NCI-H2196 treated with DMSO at 0.1 percent for 48 hours (cell line): ENCODE data around the gene PTPRN2.
"Not testable (repeated sequence)": the region's sequence is repeated elsewhere in the genome, so short reads cannot be mapped to it uniquely, and the experiment has no call there.

Experiments
- DNase-seq: peaks from one replicate; lab custom pipeline; 2025; ENCODE audit not compliant: unreplicated experiment; lab: John Stamatoyannopoulos, UW

The PTPRN2 gene

DNA sequence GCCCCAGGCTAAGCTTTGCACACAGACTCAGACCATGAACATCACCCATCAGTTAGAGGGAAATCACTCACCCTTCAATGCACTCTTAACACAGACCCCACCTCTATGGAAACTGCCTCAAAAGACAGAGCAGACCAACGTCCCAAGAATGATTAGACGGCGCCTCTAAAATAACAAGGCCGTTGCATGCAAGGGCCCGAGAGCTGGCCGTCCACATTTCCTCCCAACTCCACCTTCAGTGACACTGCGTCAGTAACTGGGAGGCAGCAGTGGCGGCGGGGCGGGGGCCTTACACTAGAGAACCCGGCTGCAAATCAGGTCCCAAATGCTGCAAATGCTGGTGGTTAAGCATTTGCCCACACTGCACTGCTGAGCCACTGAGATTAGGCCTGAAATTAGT lies 115.0 kb downstream of the PTPRN2 start:
- no peak for DNase-seq

DNA sequence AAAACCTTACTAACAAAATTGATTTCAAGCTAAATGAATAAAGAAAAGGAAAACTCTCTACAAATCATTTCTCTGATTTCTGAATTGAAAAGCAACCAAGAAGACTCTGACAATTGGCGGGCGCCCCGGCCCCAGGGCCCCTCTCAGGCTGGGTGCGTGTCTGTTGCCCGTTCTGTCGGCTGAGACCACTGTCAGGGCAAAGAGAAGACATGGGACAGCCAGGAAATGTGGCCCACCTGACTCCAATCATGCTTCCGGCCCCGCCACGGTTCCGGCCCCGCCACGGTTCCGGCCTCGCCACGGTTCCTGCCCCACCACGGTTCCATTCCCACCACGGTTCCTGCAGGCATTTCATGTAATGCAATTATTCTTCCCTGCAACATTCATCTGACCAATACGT lies 115.9 kb downstream of the PTPRN2 start:
- DNase-seq = no peak

DNA sequence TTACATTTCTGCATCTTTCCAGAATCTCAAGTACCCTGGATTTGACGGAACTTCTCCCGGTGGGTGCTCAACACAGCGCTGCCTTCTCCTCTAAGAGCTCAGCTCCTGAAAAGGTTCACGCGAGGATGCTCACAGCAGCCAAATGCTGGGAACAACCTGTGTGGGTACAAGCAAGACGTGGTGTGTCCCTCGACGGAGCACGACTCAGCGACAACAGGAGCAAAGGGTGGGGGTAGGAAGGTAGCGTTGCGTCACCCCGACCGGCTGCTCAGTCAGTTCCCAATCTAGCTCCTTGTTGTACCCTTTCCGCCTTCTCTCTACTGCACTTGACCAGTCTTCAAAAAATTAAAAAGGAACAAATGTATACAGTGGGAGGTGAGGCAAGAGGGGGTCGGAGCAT lies 117.3 kb downstream of the PTPRN2 start:
- no peak for DNase-seq

DNA sequence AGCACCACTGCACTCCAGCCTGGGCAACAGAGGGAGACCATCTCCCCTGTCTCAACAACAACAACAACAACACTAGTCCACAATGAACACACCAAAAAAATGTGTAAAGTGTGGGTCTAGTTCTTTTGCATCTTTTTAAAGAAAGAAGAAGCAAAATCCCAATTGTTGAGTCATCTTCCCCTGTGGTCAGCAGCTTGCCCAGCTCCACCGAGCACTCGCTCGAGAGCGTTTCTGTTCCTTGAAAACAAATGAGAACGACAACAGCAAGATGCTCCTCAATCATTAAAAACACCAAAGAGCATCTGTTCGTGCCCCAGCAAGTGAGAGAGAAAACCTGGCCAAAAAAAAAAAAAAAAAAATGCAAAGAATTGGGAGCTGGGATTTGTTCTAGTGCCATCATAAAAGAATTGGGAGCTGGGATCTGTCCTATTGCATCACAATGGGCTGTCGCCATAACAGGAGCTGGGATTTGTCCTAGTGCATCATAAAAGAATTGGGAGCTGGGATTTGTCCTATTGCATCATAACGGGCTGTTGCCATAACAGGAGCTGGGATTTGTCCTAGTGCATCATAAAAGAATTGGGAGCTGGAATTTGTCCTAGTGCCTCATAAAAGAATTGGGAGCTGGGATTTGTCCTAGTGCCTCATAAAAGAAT lies 118.1 kb downstream of the PTPRN2 start:
- no peak for DNase-seq

DNA sequence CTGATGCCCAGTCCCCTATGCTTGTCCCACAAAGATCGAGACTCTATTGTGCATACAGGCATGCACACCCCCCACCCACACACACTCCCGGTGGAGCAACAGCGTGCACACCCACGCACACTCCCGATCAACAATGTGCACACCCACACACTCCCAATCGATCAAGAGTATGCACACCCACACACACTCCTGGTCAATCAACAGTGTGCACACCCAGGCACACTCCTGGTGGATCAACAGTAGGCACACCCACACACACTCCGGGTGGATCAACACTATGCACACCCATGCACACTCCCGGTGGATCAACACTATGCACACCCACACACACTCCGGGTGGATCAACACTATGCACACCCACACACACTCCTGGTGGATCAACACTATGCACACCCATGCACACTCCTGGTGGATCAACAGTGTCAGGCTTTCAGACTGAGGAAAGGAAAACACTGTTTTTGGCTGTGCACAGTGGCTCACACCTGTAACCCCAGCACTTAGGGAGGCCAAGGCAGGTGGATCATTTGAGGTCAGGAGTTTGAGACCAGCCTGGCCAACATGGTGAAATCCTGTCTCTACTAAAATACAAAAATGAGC lies 118.8 kb downstream of the PTPRN2 start:
- no peak for DNase-seq

DNA sequence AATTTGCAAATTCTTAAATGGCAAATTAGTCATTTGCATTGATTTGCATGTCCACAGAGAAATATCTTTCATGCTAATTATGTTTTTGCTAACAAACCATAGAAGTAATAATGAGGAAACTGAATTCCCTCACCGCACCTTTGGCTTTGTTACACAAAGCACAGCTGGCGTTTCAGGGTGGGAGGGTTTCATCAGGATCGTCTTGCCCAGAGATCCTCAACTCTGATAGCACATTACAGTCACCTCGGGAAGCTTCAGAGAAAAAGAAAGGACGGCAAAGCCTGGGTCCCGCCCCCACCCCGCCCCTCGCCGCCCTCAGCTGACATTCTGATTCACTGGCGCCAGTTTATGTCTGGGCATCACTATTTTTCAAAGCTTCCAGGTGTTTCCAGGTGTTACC lies 119.4 kb downstream of the PTPRN2 start:
- DNase-seq = no peak

DNA sequence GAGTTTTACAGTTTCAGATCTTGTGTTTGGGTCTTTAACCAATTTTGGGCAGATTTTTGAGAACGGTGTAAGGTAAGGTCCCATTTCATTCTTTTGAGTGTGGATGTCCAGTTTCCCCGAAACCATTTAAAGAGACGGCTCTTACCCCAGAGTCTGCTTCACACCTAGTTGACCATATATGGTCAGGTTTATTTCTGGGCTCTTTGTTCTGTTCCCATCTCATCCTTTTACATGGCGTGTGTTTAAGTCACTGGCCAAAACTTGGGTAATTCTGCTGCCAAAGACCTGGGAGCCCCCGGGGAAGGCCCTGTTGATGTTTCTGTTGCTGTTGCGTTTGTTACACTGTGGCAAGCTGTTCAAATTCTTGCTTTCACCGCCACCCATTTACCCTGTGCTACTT lies 120.1 kb downstream of the PTPRN2 start:
- no peak for DNase-seq

DNA sequence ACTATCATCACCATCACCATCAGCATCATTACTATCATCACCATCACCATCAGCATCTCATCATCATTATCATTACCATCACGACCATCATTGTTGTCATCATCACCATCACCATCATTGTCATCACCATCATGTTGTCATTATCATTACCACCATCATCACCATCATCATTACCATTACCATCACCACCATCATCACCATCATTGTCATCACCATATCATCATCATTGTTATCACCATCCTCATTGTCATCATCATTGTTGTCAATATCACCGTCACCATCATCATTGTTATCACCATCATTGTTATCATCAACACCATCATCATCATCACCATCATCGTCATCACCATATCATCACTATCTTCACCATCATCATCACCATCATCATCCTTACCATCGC lies 124.3 kb downstream of the PTPRN2 start:
- DNase-seq = no peak

DNA sequence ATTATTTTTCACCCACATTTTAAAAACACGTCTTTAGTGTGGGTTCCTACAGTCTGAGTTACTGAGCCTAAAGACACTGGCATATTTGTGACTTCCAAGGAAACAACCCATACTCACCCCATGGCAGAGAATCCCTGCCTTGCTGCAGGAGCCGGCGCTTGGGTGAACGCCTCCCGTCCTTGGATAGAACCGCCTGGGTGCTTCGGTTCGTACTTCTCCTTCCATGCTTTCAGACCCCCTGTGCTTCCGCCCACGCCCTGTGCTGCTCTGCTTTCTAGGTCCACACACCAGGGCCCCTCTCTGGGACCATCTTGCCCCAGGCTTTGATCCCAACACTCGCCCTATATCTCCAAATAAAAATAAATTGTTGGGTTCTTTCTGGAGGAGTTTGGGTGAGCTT lies 125.8 kb downstream of the PTPRN2 start:
- DNase-seq = no peak

DNA sequence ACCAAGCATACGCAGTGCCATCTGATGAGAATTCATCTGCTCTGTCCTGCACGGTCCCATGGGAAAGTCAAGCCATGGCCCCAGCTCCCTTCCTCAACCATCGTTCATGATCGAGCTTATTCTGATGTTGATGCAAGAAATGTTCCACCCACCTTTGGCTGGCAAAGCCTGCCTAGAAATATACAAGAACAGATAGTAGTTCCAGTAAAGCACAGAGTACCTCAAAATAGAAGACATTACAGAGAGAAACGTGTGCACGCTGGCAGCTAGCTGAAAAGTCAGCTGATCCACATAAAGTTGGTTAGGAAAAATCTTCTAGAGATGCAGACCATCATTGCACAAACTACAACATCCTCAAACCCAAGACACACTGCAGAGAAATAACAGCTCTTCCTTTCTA lies 127.0 kb downstream of the PTPRN2 start:
- DNase-seq = no peak

DNA sequence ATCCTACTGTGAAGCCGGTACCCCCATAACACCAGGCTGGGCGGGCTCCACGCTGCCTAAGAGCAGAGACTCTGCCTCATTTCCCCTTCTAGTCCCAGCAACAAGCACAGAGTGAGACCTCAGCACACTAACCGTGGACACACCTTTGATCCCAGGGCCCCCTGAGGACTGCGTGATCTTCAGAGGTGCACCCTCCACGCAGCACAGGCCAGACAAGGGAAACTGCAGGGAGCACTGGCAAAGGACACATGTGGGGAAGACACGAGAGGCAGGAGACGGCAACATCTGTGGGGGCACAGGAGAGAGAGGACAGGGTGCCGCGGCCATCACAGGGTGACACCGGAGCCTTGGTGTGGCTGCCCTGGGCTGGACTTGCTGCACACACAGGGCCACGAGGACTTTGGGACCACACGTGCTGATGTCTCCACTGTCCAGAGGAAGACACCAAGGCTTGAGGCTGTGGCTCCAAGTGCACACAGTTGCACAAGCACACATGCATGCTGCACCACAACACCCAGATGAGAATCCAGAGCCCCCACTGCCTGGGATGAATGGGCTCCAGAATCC lies 128.8 kb downstream of the PTPRN2 start:
- no peak for DNase-seq

DNA sequence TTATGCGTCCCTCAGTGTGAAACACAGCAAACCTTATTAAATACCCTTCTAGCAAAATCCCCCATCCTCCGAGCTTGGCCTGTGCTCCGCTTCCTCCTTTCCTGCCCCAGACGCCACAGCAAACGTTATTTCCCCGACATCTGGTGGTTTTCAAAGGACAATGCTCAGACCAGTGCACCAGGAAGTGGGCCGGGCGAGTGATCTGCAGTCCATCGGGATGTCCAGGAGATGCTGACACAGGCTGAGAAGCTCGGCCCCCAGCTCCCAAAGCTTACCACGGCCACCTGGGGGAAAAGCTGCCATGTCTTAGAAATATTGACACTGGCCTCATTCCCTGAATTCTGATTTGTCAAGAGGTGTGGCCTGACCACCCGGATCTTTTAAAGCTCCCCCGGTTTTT lies 129.5 kb downstream of the PTPRN2 start:
- DNase-seq = no peak

DNA sequence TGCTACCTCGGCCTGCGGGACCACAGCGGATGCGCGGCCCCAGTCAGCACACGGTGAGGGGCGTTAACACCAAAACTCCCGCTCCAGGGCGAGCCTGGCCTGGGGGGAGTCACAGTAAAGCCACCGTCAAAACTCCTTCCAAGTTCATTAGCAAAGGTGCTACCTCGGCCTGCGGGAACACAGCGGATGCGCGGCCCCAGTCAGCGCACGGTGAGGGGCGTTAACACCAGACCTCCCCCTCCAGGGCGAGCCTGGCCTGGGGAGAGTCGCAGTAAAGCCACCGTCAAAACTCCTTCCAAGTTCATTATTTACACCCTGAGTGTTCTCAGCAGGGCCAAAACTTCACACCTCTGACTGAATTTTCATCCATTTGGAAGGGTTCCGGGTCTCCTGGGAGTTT lies 130.0 kb downstream of the PTPRN2 start:
- DNase-seq = not testable (repeated sequence)

DNA sequence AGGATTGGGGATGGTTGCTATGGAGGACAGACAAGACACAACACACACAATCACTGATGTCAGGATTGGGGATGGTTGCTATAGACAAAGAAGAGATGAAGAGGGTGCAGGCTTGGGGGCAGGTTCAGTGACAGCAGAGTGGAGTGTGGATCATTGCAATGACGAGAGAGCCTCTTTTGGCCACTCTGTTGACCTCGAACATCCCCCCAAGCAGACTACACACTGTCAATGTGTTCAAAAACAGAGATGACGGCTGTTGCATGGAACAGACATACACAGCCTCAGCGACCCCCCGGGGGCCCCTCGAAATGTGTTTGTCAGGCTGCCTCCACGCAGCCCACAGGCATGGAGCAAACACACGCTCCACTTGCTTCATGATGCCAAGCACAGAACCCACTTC lies 133.0 kb downstream of the PTPRN2 start:
- DNase-seq = no peak

DNA sequence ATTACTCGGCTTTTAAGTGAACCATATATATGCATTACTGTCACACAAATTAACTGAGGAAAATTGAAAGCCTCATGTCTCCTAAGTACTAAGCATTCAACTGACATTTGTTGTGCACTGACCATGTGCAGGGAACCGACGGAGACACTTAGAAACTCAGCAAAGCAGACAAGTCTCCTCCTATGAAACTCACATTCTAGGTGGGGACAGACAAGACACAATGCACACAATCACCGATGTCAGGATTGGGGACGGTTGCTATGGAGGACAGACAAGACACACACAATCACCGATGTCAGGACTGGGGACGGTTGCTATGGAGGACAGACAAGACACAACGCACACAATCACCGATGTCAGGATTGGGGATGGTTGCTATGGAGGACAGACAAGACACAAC lies 134.0 kb downstream of the PTPRN2 start:
- DNase-seq = no peak

DNA sequence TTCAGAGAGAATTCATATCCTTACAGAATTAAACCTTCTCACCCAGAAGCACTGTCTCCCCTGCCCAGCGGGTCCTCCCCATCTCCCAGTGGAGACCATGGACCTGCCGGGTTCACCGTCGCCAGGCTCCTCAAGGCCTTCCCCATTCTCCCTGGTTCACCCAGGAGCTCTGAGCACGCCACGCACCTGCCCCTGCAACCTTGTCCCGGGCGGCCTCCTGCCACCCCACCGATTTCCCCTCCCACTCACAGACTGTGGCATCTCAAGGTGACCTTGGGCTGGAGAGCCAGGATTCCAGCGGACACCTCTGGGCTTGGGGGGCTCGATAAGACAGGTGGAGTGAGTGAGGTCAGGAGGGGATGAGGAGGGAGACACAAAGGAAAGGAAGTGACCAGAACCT lies 135.3 kb downstream of the PTPRN2 start:
- DNase-seq = no peak

DNA sequence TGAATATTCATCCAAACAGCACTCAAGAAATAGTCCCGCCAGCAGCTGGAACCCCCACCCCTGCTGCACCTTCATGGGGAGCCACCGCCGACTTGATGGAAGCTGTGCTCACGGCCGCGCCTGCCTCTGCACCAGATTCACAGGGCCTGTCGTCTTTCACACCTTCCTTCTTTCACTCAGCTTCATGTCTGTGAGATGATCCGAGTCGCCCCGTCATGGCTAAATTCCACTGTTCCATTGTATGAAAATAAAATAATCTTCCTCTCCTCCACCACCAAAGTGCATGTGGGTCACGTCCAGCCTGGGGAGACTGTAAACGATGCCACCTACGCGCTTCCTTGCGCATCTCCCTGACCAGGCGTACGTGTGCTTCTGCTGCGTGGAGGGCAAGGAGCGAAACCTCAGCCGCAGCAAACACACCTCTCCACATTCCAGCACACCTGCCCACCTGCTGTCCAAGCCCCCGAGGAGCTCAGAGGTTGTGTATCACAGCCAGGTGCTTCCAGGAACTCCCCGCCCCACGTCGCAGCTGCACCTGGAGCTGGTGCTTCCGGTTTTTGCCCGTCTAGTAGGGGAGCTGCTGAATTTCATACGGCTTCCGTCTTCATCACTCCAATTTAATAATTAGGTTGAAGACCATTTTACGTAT lies 137.0 kb downstream of the PTPRN2 start:
- no peak for DNase-seq

DNA sequence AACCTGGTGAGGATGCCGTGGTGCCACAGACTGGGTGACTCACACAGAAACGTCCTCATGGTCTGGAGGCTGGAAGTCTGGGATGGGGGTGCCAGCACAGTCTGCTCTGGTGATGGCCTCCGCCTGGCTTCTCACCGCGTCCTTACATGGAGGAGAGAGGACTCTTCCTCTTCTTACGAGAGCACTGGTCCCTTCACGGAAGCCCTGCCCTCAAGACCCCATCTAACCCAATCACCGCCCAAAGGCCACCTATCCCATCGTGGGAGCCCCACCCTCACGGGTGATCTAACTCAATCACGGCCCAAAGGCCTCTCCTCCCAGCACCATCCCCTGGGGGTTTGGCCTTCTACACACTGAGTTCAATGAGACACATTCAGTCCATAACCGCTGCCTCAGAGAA lies 137.7 kb downstream of the PTPRN2 start:
- DNase-seq = no peak

DNA sequence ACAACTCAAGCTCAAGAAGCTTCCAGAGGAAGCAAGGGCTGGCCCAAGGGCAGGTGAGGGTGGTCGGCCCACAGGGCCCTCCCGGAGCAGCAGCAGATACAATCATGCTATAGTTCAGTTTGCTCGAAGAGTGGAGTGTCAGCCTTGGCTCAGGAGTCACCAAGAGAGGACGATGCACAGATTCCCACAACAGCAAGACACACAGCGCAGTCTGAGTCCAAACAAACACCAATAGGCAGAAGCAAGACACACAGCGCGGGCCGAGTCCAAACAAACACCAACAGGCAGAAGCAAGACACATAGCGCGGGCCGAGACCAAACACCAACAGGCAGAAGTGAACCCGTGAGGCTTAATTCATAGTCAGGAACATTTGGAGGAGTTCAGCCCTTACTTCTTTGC lies 138.4 kb downstream of the PTPRN2 start:
- no peak for DNase-seq

DNA sequence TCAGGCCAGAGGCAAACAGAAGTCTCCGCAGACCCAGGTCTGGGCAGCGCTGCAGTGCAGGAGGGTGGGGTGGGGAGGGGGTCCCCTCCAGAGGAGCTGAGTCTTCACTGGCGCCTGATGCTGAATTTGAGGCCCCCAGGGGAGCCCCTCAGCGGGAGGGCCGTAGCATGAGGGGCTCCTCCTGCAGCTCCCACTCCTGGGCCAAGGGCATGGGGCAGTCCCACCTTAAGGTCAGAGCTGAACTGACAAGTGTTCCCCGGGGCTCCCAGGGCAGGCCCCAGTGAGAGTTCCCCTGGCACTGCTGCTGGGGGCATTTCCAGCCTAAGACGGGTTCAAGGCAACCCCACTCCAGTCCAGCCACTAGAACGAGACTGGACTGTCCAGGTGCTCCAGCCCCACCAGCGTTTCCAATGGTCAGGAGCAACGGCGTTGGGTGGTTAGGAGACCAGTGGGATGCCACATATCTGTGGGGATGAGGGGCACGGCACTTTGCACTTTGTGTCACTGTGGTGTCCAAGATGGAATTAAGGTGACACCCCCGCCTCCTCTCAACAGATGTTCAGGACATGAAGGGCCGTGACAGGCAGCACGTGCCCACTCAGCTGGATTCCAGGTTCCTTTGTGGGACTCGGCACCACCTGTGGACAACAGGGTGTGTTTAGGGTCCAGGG lies 139.1 kb downstream of the PTPRN2 start:
- DNase-seq = no peak

DNA sequence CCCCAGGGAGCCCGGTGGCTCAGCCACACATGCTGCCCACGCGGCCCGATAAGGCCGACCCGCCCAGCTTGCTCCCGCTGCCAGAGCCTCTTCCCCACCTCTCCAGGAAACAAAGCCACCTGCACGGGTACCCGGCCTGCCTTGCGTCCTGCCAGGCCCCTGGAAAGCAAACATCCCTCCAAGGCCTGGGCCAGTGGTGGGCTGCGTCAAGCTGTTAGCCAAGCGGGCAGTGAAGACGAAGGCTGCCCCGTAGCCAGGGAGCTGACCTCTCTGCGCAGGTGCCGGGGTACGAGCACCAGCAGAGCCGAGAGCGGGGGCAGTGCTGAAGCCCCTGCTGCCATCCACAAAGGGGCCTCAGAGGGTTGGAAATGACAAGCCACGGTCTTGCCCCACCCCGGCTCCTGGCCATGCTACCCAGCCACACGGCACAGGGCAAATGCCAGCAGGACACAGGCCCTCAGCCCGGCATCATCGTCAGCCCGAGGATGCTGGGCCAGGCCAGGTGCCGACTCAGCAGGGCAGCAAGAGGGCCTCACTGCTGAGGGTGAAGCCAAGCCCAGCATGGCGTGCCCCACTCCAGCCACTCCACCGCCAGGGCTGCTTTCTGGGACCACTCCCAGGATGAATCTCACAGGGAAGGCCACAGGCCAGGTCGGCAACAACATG lies 140.0 kb downstream of the PTPRN2 start:
- no peak for DNase-seq
